ENCODE measurements around the gene GDPD5. TPM values are rescaled to one million over a fixed set of nuclear protein-coding genes. Genes with fewer than 3 reads are reported as not detected.

Gene GDPD5
- total RNA-seq, 1 experiment from 2014 or later: 7.8 TPM

DNA sequence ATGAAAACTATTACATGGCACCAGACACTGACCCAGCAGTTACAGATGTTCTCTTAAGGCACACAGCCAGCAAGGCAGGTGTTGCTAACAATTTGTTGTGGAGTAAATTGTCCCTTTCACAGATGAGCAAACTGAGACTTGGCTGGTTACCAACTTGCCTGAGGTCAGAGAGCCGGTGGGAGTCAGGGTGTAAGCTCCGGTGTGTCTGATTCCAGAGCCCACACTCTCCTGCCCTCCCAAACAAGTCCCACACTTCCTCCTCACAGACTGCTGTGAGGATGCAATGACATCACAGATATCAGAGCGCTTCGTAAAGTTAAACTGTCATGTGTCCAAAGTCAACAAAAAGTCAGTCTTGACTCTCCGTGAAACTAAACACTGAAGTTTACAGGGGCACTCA, 12.5 kb downstream of the GDPD5 start:
- no peaks in the 10 kb centered on the region for H3K27me3 ChIP-seq (ENCODE audit: insufficient read depth, low read length)
- H4K91ac ChIP-seq (ENCODE audit: insufficient read length, low read depth, low read length): no peak overlapping the region
- no peaks in the 10 kb centered on the region for H3K9me3 ChIP-seq (ENCODE audit: control insufficient read depth, low read depth, low read length)
- Mint-ChIP-seq H3K9me3 (no peaks in the 10 kb centered on the region; a peak in 1 of 5 replicates), H3K36me3 (ENCODE audit: insufficient read depth in 1 of 3, low read depth in 3 of 3) (no peaks in the 10 kb centered on the region), H3K4me1 (peaks cover 6 to 9% of the 10 kb centered on the region in 2 experiments), H3K4me3 (no peak overlapping the region), H3K27me3 (ENCODE audit: low read depth) (no peaks in the 10 kb centered on the region; the same call in 1 of the 2 replicates), H3K27ac (no peak overlapping the region)
- no peak overlapping the region for H3K14ac ChIP-seq (ENCODE audit: insufficient read depth, low read length)
- no peak overlapping the region for H2BK5ac ChIP-seq (ENCODE audit: insufficient read length, low read length)
- H3K79me2 ChIP-seq (ENCODE audit: insufficient read depth, low read length): no peaks in the 10 kb centered on the region
- H3K4me2 ChIP-seq (ENCODE audit: insufficient read depth, insufficient read length, low read length): no peak overlapping the region
- no peak overlapping the region for H2AK5ac ChIP-seq (ENCODE audit: insufficient read length, low read length)
- no peak overlapping the region for H3K18ac ChIP-seq (ENCODE audit: insufficient read length, low read depth, low read length)
- no peak overlapping the region for H3K4ac ChIP-seq (ENCODE audit: low read depth, low read length)
- H2BK20ac ChIP-seq (ENCODE audit: low read depth, low read length, poor library complexity, severe bottlenecking): no peak overlapping the region
- DNase-seq: no peak
- no peak overlapping the region for H3K56ac ChIP-seq (ENCODE audit: insufficient read length, low read depth, low read length)
- no peaks in the 10 kb centered on the region for H4K20me1 ChIP-seq (ENCODE audit: control insufficient read depth, insufficient read depth, insufficient read length)
- no peaks in the 10 kb centered on the region for H3K79me1 ChIP-seq (ENCODE audit: insufficient read depth, low read depth, low read length, poor library complexity, severe bottlenecking)
- no peak overlapping the region for H2BK15ac ChIP-seq (ENCODE audit: low read depth, low read length)
- no peak overlapping the region for H2BK12ac ChIP-seq (ENCODE audit: insufficient read length, low read depth, low read length)
- no peak overlapping the region for H4K5ac ChIP-seq (ENCODE audit: insufficient read length, low read depth, low read length)
- H4K8ac ChIP-seq (replicated peaks; ENCODE audit: insufficient read length, low read depth, low read length): no peak overlapping the region
- H3K27ac ChIP-seq (ENCODE audit: insufficient read length, low read depth, low read length): no peak overlapping the region
- H2AFZ ChIP-seq (ENCODE audit: low read length): no peak overlapping the region
- H3K4me1 ChIP-seq (ENCODE audit: insufficient read depth, low read length): no peaks in the 10 kb centered on the region
- WGBS (ENCODE audit: extremely low coverage, insufficient read length, low lambda C conversion rate): no CpG with 5 or more reads among the region's 5 CpGs
- H2BK120ac ChIP-seq (ENCODE audit: low read depth, low read length, poor library complexity, severe bottlenecking): no peak overlapping the region
- H3K9ac ChIP-seq (ENCODE audit: extremely low read depth, insufficient read length, low read length): no peak overlapping the region
- H3K23ac ChIP-seq (ENCODE audit: insufficient read length, low read depth, low read length): no peak overlapping the region
- TF ChIP-seq, protein P1, sequence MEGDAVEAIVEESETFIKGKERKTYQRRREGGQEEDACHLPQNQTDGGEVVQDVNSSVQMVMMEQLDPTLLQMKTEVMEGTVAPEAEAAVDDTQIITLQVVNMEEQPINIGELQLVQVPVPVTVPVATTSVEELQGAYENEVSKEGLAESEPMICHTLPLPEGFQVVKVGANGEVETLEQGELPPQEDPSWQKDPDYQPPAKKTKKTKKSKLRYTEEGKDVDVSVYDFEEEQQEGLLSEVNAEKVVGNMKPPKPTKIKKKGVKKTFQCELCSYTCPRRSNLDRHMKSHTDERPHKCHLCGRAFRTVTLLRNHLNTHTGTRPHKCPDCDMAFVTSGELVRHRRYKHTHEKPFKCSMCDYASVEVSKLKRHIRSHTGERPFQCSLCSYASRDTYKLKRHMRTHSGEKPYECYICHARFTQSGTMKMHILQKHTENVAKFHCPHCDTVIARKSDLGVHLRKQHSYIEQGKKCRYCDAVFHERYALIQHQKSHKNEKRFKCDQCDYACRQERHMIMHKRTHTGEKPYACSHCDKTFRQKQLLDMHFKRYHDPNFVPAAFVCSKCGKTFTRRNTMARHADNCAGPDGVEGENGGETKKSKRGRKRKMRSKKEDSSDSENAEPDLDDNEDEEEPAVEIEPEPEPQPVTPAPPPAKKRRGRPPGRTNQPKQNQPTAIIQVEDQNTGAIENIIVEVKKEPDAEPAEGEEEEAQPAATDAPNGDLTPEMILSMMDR (conservative IDR thresholded peaks at IDR 0.05): no peak
- H3T11ph ChIP-seq (ENCODE audit: low read length): no peak overlapping the region
- no peaks in the 10 kb centered on the region for H3K23me2 ChIP-seq (ENCODE audit: insufficient read length, low read depth, low read length, poor library complexity, severe bottlenecking)
